Stomach (tissue), 4 donors: ENCODE results near the gene KLHDC3.

Source experiments
- CTCF ChIP-seq, 7 experiments: fragments of 450-650 bp in 4 of 7; fragments of 200-600 bp in 3 of 7; sonication (generic) in 3 of 7; IDR thresholded peaks; one replicate each; pipeline ENCODE4 v1.5.1; 2016 to 2019; ENCODE audit warnings: antibody characterized with exemption in 7 of 7, control low read depth in 2 of 7, mild to moderate bottlenecking in 1 of 7
- EP300 ChIP-seq: sonication (generic); formaldehyde crosslinking; IDR thresholded peaks from one replicate; pipeline ENCODE4 v1.6.1; 2017; ENCODE audit warnings: antibody characterized with exemption
- POLR2A ChIP-seq, 4 donors: fragments of 450-650 bp; IDR thresholded peaks; one replicate each; pipeline ENCODE4 v1.6.1; 2016; ENCODE audit warnings: antibody characterized with exemption in 4 of 4, control low read depth in 2 of 4, mild to moderate bottlenecking in 1 of 4, moderate library complexity in 1 of 4
- POLR2AphosphoS5 ChIP-seq, 3 donors: sonication (generic); formaldehyde crosslinking; IDR thresholded peaks; one replicate each; pipeline ENCODE4 v1.6.1; 2016; ENCODE audit warnings: antibody characterized with exemption in 3 of 3

- TF ChIP-seq POLR2AphosphoS5 (IDR thresholded peaks at IDR 0.05), result no peak
- no peak for TF ChIP-seq CTCF (IDR thresholded peaks at IDR 0.05)
- no peak for TF ChIP-seq POLR2A (IDR thresholded peaks at IDR 0.05)
- TF ChIP-seq EP300, result no peak
These were observed 32.2 kb upstream of the KLHDC3 start for GRCh38 chr6:42981836-42982235.
